GM18505 (cell line): Measurements from ENCODE around the gene BCR.
"Not testable (repeated sequence)": the region's sequence is repeated elsewhere in the genome, so short reads cannot be mapped to it uniquely, and the experiment has no call there.

Experiments
- ATAC-seq: cut with Tn5 transposase; IDR thresholded peaks from one replicate; pipeline ENCODE4 v1.9.1; 2021; ENCODE audit not compliant: unreplicated experiment
- POLR2A ChIP-seq: IDR thresholded peaks from 4 replicates; pipeline ENCODE4 v1.6.1; 2011; ENCODE audit warnings: borderline replicate concordance; ENCODE audit not compliant: insufficient read depth, insufficient read length; ENCODE audit errors: extremely low read depth

BCR gene

GRCh38 chr22:23325183-23325582 is 144.9 kb downstream of the BCR start:
- TF ChIP-seq POLR2A = no peak
- ATAC-seq = no peak

DNA sequence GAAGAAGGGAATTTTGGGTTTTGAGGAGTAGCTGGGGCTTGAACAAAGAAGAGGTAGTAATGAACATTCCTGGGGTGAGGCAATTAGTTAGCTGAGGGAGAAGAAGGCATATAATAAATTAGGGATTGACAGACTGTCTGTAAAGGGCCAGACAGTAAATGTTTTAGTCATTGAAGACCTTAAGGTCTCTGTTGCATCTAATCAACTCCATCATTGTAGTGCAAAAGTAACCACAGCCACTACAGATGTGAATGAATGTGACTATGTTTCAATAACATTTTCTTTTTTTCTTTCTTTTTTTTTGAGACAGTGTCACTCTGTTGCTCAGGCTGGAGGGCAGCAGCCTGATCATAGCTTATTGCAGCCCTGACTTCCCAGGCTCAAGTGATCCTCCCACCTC is 153.5 kb downstream of the BCR start:
- not testable (repeated sequence) for ATAC-seq

- not testable (repeated sequence) for ATAC-seq
These were observed 157.4 kb downstream of the BCR start for GRCh38 chr22:23337672-23338071.

- ATAC-seq = not testable (repeated sequence)
These were observed 161.8 kb downstream of the BCR start for GRCh38 chr22:23341942-23342695.

- no peak for TF ChIP-seq POLR2A
These were observed 171.0 kb downstream of the BCR start for GRCh38 chr22:23351321-23351720.

GRCh38 chr22:23353004-23353403 is 172.7 kb downstream of the BCR start:
- TF ChIP-seq POLR2A = no peak
- ATAC-seq = no peak

More at GRCh38 chr22:23351321-23351720, 171.0 kb downstream of the BCR start:
- ATAC-seq = no peak

GRCh38 chr22:23353696-23354095 is 173.4 kb downstream of the BCR start:
- no peak for TF ChIP-seq POLR2A
- no peak for ATAC-seq

DNA sequence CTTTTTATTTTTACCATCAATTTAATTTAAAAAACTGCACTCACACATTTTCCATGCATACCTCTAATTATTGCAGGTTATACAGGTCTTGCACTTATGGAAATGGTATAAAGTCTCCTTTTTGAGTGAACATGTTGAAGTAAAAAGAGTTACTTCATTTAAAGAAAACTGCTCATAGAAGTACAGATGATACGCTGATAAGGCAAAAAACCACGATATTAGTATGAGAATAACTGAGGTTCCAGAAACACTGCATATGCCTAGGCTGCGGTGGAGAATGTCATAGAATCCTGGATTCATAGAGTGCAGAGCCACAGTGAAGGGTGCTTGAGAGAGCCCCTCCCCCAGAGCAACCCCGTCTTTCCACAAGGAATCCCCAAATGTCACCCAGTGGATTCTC is 175.8 kb downstream of the BCR start:
- no peak for TF ChIP-seq POLR2A
- ATAC-seq = no peak

DNA sequence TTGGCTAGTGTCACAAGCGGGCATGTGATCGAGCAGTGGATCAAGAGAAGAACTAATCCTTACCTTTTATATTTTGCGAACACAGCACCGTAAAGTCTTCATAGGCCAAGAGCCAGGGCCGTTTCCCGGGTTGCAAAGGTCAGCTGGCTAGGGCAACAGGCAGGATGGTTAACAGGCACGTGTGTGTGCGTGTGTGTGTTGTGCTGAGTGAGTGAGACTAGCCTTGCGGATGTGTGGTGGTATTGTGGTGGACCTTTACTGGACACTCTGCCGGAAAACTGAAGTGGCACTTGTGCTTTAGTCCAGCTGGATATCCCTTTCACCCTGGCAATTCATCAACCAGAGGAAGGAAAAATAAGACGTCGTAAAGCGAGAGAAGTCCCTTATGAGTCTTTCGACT is 176.7 kb downstream of the BCR start:
- no peak for TF ChIP-seq POLR2A
- ATAC-seq = no peak

DNA sequence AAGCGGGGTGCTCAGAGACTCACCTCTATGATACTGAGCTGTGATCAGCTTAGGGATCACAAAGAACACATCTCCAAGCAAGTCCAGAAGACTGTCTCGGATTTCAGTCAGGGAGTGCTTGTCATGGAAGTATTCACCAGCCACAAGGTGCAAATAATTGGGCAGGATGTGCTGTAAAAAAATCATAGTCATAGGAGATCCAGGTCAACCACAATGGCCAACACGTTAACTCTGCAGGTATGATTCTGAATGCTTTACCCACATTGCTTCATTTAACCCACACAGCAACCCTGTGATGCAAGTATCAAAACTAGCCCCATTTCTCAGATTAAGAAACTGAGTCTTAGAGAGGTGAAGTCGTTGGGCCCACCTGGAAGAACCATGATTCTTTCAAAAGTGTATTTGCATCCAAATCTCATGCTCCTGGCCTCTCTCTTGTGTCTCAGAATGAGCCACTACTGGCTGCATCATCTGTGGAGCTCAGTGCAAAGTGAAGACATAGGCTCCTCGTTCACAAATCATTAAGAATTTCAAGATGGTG is 179.3 kb downstream of the BCR start:
- no peak for ATAC-seq
- TF ChIP-seq POLR2A = no peak

DNA sequence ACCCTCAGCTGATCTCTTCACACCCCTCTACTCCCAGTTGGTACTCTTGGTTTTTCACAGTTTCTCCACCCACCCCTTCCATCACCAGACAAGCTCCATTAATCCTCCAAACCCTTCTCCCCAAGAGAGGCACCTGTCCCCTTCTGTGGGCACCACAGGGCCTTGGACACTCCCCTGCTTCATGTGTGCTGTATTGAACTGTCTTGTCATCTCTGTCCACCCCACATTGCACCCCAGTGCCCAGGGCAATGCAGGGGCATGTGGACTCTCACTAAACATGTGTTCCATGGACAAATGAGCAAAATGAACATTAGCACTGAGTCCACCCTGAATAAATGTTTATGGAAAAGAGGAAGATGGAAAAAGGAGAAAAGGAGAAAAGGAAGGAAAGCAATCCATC is 181.4 kb downstream of the BCR start:
- ATAC-seq = no peak
- TF ChIP-seq POLR2A = no peak

DNA sequence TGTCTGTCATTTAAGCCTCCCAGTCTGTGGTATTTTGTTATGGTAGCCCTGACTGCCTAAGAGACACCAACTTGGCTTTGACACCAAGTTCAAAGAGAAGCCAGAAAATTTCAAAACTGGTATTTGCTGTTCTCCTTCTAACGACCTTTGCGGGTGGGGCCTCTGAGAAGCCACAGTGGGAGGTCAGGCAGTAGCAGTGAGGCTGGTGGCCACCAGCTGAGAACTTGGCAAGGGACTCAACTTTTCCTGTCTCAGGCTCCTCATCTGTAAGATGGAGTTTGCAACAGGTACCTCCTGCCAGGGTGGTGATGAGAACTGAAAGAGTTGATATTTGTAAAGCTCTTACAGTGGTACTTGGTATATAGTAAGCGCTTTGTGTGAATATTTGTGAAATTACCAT is 183.4 kb downstream of the BCR start:
- no peak for TF ChIP-seq POLR2A

DNA sequence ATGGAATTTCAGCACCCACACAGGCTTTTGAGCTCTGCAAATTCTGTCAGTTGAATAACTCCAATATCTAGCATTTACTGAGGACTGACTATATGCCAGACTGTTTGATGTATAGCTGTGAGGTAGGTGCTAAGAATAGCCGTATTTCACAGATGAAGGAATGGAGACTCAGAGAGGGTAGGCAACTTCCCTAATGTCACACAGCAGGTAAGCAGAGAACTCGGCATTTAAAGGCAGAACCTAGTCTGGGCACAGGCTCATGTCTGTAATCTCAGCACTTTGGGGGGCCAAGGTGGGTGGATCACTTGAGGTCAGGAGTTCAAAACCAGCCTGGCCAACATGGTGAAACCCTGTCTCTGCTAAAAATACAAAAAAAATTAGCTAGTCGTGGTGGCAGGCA is 184.1 kb downstream of the BCR start:
- no peak for TF ChIP-seq POLR2A
- no peak for ATAC-seq

More for the DNA sequence above, 183.4 kb downstream of the BCR start:
- no peak for ATAC-seq

DNA sequence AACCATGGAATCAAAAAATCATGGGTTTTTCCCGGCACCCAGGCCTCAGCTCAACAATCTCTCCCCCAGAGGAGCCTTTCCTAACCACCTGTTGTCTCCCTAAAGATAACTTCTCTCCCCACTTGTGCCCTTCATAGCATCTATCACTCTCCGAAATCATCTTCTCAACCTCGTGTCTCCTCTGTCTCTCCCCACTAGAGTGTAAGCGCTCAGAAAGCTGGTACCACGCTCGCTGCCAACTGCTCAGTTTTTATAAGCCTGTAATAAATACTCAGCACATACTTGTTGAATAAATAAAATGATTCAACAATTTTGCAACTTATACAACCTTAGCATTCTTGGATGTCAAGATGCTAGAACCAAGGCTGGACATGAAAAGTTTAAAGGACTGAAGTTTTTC is 185.2 kb downstream of the BCR start:
- no peak for TF ChIP-seq POLR2A
- ATAC-seq = no peak

DNA sequence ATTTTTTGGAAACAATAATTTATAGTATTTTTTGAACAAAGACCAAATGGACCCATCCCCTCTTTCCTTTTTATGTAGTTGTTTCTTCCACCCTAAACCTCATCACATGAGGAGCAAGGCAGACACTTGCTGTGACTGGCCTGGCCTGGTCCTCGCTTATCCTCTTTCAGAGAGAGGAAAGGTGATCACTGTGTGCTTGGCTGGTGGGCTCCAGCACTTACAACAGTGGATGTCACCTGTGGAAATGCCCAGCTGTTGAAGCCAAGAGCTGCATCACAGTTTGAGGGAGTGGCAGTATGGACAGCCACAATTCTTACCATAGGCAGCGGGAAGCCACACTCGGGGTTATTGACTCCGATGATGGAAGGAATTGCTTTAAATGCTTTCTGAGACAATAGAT is 185.7 kb downstream of the BCR start:
- ATAC-seq = no peak

DNA sequence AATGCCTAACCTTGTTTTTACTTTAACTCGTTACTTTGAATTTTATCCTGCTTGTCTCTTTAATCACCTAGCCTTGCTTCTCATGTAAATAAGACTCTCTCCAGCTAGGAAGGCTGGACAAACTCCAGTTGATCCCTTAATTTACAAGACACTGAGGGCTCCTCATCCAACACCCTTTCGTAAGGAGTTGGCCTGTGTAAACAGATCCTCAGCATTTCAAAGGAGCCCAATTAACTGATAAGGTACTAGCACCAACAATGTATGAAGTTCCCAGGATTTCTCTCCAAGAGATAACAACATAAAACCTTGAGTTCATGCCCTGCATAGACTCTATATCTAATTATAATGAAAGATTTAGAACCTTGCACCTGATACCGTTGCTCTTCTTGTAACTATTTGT is 186.9 kb downstream of the BCR start:
- ATAC-seq = not testable (repeated sequence)

More for the DNA sequence above, 185.7 kb downstream of the BCR start:
- no peak for TF ChIP-seq POLR2A
